ENCODE results near the gene ERRFI1. TPM values are rescaled to one million over a fixed set of nuclear protein-coding genes. Genes with fewer than 3 reads are reported as not detected.

The ERRFI1 gene
- total RNA-seq, 4 donors from 2014 or later, result 184 to 310 (median 254) TPM

GRCh38 chr1:8021676-8022266, 4.3 kb downstream of the ERRFI1 start:
- TF ChIP-seq CTCF (IDR thresholded peaks at IDR 0.05; ENCODE audit: low read depth), result no peak

- TF ChIP-seq CTCF (IDR thresholded peaks at IDR 0.05; ENCODE audit: low read depth), result no peak
These were observed 6.1 kb downstream of the ERRFI1 start for GRCh38 chr1:8020032-8020431.

GRCh38 chr1:8019229-8019620, 6.9 kb downstream of the ERRFI1 start:
- no peak for TF ChIP-seq CTCF (IDR thresholded peaks at IDR 0.05; ENCODE audit: low read depth)

GRCh38 chr1:8018492-8019228, 7.4 kb downstream of the ERRFI1 start:
- TF ChIP-seq CTCF (IDR thresholded peaks at IDR 0.05; ENCODE audit: low read depth), result no peak

GRCh38 chr1:8017495-8018197, 8.5 kb downstream of the ERRFI1 start:
- no peak for TF ChIP-seq CTCF (IDR thresholded peaks at IDR 0.05; ENCODE audit: low read depth)

GRCh38 chr1:8016895-8017241, 9.2 kb downstream of the ERRFI1 start:
- TF ChIP-seq CTCF (IDR thresholded peaks at IDR 0.05; ENCODE audit: low read depth), result no peak

- TF ChIP-seq CTCF (IDR thresholded peaks at IDR 0.05; ENCODE audit: low read depth), result no peak
These were observed 9.8 kb downstream of the ERRFI1 start for GRCh38 chr1:8016210-8016894.

All from subcutaneous adipose tissue (tissue), 4 donors.